ENCODE measurements around the gene CDCA3. TPM values are rescaled to one million over a fixed set of nuclear protein-coding genes. Genes with fewer than 3 reads are reported as not detected.

CDCA3 gene
- total RNA-seq, 4 donors from 2014 or later: 4.8 to 8.9 (median 5.9) TPM

GRCh38 chr12:6851921-6852650 lies 1.0 kb upstream of the CDCA3 start, which contains the start of gene USP5:
TSS of gene USP5 (plus strand) at chr12:6852150. CDS start at chr12:6852180, 30 bp downstream.
- peak; percentile 99 for DNase-seq (ENCODE audit: low spot score in 2 of 2)
- under 1% methylated on average over 29 of the region's 65 CpGs for WGBS
- TF ChIP-seq POLR2A (IDR thresholded peaks at IDR 0.05): no peak
- no peak for TF ChIP-seq EP300 (IDR thresholded peaks at IDR 0.05)
- TF ChIP-seq POLR2AphosphoS5 (IDR thresholded peaks at IDR 0.05): peak in 2 of 3 donors; percentile 64 to 87
- H3K27me3 ChIP-seq: no peaks in the 10 kb centered on the region
- peaks cover 33% of the 10 kb centered on the region for H3K36me3 ChIP-seq
- H3K9me3 ChIP-seq: no peaks in the 10 kb centered on the region
- peak within 1 kb of the TSS; percentile 64 for H3K4me3 ChIP-seq
- H3K27ac ChIP-seq: peak within 1 kb of the TSS; percentile 85
- peaks cover 24% of the 10 kb centered on the region for H3K4me1 ChIP-seq

DNA sequence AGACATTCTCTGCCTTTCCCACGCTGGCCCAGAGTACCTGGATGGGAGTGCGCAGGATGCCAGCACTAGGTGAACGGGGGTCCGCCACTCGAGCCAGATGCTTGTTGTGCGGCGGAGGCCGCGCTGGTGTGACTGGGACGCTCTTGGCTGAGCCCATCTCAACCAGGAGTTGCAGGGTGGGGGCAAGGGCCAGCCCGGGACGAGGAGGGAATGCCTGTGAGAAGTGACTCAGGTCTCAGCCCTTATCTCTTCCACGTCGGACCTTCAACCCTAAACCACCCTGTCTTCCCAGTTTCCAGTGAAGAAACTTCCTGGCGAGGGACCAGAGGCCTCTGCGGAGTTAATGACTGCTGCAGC lies 312 bp downstream of the CDCA3 start:
- peak overlapping the region; percentile 64 for H3K4me3 ChIP-seq
- H3K9me3 ChIP-seq: no peaks in the 10 kb centered on the region
- no peaks in the 10 kb centered on the region for H3K27me3 ChIP-seq
- H3K4me1 ChIP-seq: peaks cover 24% of the 10 kb centered on the region
- no peak overlapping the region for H3K27ac ChIP-seq
- peaks cover 31% of the 10 kb centered on the region for H3K36me3 ChIP-seq
- no peak for DNase-seq (ENCODE audit: low spot score in 2 of 2)
- TF ChIP-seq POLR2A (IDR thresholded peaks at IDR 0.05) (no peak), POLR2AphosphoS5 (IDR thresholded peaks at IDR 0.05) (no peak), EP300 (IDR thresholded peaks at IDR 0.05) (no peak)
- TF ChIP-seq, protein P1, sequence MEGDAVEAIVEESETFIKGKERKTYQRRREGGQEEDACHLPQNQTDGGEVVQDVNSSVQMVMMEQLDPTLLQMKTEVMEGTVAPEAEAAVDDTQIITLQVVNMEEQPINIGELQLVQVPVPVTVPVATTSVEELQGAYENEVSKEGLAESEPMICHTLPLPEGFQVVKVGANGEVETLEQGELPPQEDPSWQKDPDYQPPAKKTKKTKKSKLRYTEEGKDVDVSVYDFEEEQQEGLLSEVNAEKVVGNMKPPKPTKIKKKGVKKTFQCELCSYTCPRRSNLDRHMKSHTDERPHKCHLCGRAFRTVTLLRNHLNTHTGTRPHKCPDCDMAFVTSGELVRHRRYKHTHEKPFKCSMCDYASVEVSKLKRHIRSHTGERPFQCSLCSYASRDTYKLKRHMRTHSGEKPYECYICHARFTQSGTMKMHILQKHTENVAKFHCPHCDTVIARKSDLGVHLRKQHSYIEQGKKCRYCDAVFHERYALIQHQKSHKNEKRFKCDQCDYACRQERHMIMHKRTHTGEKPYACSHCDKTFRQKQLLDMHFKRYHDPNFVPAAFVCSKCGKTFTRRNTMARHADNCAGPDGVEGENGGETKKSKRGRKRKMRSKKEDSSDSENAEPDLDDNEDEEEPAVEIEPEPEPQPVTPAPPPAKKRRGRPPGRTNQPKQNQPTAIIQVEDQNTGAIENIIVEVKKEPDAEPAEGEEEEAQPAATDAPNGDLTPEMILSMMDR (IDR thresholded peaks at IDR 0.05): no peak
- 32% methylated on average over 16 of the region's 16 CpGs for WGBS

- Histone ChIP-seq H3K4me1 (peaks cover 24% of the 10 kb centered on the region), H3K9me3 (no peaks in the 10 kb centered on the region), H3K36me3 (peaks cover 33% of the 10 kb centered on the region), H3K27me3 (no peaks in the 10 kb centered on the region), H3K4me3 (no peak overlapping the region), H3K27ac (no peak overlapping the region)
- DNase-seq (ENCODE audit: low spot score in 2 of 2): no peak
- WGBS: 83% methylated on average over 10 of the region's 10 CpGs
- no peak for TF ChIP-seq POLR2A (IDR thresholded peaks at IDR 0.05)
- no peak for TF ChIP-seq POLR2AphosphoS5 (IDR thresholded peaks at IDR 0.05)
- TF ChIP-seq, protein P1 (IDR thresholded peaks at IDR 0.05): no peak
- TF ChIP-seq EP300 (IDR thresholded peaks at IDR 0.05): no peak
These were observed 1.0 kb downstream of the CDCA3 start for GRCh38 chr12:6849976-6850560.

DNA sequence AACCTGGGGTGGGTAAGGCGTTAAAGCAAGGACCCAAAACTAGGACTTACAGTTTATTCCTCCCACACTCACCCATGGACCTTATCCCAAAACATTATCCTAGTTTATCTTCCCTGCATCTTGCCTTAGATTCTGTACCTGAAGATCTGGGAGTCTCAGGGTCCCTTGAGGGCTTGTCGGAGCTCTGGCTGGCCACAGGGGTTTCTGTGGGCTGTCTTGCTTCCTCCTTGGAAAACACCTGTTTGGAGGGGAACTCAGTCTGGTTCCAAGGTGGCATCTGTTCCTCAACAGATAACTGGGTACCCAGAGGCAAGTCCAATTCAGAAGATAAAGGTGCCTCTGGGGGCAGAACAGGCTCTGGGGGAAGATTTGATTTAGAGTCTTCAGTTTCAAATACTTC lies 1.7 kb downstream of the CDCA3 start:
- TF ChIP-seq, protein P1 (IDR thresholded peaks at IDR 0.05): no peak
- TF ChIP-seq EP300 (IDR thresholded peaks at IDR 0.05) (no peak), POLR2A (IDR thresholded peaks at IDR 0.05) (no peak), POLR2AphosphoS5 (IDR thresholded peaks at IDR 0.05) (no peak)
- Histone ChIP-seq H3K27ac (no peak overlapping the region), H3K9me3 (no peaks in the 10 kb centered on the region), H3K4me3 (no peak overlapping the region), H3K36me3 (peaks cover 36% of the 10 kb centered on the region), H3K4me1 (peaks cover 24% of the 10 kb centered on the region), H3K27me3 (no peaks in the 10 kb centered on the region)
- no peak for DNase-seq (ENCODE audit: low spot score in 2 of 2)
- 91% methylated on average over 2 of the region's 2 CpGs for WGBS

DNA sequence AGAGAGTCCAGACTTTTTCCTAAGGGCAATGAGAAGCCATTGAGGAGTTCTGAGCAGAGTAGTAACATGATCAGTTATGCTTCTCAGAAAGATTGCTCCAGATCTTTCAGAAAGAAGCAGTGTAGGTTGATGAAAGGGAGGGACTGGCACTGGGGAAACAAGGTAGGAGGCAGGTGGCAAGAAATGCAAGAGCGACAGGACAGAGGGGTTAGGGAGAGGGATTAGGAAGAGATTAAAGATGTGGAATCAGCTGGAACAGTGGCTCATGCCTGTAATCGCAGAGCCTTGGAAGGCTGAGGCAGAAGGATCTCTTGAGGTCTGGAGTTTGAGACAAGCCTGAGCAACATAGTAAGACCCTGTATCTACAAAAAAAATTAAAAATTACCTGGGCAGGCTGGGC lies 3.4 kb downstream of the CDCA3 start:
- H3K36me3 ChIP-seq: peaks cover 48% of the 10 kb centered on the region
- H3K4me3 ChIP-seq: no peak overlapping the region
- peaks cover 9% of the 10 kb centered on the region for H3K4me1 ChIP-seq
- DNase-seq (ENCODE audit: low spot score in 2 of 2): no peak
- TF ChIP-seq, protein P1 (IDR thresholded peaks at IDR 0.05): no peak
- no peak for TF ChIP-seq POLR2A (IDR thresholded peaks at IDR 0.05)
- no peak for TF ChIP-seq EP300 (IDR thresholded peaks at IDR 0.05)
- TF ChIP-seq POLR2AphosphoS5 (IDR thresholded peaks at IDR 0.05): no peak
- H3K9me3 ChIP-seq: no peaks in the 10 kb centered on the region
- WGBS: 86% methylated on average over 2 of the region's 2 CpGs
- no peak overlapping the region for H3K27ac ChIP-seq
- H3K27me3 ChIP-seq: no peaks in the 10 kb centered on the region

Data from suprapubic skin (tissue), 4 donors.